HG03575 (cell line): Measurements from ENCODE around the gene ZNF416.

ENCODE experiments used
- ATAC-seq: cut with Tn5 transposase; IDR thresholded peaks from one replicate; pipeline ENCODE4 v1.9.1; 2021; ENCODE audit not compliant: unreplicated experiment, insufficient number of reproducible peaks, low FRiP score; ENCODE audit errors: extremely low read depth

The ZNF416 gene

DNA sequence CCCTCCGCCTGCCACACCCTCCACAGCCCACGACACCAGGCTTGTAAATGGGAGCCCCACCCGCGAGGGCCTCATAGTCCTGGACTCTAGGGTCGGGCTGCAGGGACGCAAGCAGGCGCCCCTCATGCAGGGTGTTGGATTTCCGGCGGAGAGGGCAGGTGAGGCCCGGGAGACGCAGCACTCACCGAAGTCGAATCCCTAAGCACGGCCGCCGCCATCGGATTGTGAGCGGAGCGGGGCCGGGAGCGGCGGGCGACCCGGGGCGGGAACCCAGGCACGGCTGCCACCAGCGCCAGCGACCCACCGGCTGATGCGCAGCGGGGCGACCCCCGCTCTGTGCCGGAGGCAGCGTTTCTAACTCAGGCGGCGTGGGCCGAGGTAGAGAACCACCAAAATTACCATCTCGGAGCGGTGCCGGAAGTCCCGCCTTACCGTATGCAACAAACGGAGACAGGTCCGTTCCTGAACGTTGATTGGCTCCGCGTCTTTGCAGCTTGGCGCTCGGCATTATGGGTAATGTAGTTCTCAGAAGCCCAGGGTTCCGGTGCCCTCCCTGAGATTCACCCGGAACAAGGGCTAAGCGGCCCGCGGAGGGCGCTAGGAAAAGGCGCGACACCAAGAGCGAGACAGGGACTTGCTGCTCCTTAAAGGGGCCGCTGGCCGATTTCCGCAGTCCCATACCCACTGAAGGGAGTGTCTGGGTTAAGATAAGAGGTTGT is at the start of gene ZNF416:
Gene ZNF416, minus strand, starts transcription at position 425 of the 719 bp plus-strand sequence. Its CDS starts 207 bp downstream, at position 218.
- ATAC-seq: peak; percentile 52

DNA sequence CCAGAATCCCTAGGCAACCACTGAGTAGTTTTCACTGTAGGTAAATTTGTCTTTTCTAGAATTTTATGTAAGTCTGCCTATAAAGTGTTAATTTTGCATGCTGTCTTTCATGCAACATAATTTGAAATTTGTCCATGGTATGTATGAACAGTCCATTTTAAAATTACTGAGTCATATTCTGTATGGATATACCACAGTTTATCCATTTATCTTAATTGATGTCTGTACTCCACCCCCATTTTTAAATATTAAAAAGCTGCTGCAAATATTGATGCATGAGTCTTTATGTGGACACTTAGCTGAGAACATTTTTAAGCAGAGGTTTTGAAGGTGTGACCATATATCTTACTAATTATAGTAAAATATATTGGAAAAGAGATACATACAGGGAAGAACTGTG is 44.4 kb upstream of the ZNF416 start:
- no peak for ATAC-seq

DNA sequence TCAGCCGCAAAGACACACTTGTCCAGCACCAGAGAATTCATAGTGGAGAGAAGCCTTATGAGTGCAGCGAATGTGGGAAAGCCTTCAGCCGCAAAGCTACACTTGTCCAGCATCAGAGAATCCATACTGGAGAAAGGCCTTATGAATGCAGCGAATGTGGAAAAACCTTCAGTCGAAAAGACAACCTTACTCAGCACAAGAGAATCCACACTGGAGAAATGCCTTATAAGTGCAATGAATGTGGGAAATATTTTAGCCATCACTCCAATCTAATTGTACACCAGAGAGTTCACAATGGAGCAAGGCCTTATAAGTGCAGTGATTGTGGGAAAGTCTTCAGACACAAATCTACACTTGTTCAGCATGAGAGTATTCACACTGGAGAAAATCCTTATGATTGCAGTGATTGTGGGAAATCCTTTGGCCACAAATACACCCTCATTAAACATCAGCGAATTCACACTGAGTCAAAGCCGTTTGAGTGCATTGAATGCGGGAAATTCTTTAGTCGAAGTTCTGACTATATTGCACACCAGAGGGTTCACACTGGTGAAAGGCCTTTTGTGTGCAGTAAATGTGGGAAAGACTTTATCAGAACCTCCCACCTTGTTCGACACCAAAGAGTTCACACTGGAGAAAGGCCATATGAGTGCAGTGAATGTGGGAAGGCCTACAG is 42.1 kb upstream of the ZNF416 start:
- ATAC-seq: no peak

DNA sequence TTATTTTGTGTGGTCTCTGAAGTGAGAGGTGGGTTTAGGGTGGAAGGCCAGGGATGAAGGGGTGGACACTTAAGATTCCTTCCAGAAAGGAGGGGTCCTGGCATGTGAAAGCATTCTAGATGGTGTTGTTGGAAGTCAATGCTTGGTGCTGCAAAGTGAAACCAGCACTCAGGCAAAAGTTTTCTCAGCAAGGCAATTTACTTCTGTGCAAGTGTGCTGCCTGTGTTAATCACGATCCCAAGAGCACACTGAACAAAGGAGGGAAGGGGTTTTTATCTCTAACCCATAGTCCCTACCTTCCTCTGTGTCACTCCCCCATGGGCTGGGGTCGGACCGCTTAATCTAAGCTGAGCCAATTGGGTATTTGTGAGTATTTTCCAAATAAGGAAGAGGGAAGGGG is 36.6 kb upstream of the ZNF416 start:
- no peak for ATAC-seq

DNA sequence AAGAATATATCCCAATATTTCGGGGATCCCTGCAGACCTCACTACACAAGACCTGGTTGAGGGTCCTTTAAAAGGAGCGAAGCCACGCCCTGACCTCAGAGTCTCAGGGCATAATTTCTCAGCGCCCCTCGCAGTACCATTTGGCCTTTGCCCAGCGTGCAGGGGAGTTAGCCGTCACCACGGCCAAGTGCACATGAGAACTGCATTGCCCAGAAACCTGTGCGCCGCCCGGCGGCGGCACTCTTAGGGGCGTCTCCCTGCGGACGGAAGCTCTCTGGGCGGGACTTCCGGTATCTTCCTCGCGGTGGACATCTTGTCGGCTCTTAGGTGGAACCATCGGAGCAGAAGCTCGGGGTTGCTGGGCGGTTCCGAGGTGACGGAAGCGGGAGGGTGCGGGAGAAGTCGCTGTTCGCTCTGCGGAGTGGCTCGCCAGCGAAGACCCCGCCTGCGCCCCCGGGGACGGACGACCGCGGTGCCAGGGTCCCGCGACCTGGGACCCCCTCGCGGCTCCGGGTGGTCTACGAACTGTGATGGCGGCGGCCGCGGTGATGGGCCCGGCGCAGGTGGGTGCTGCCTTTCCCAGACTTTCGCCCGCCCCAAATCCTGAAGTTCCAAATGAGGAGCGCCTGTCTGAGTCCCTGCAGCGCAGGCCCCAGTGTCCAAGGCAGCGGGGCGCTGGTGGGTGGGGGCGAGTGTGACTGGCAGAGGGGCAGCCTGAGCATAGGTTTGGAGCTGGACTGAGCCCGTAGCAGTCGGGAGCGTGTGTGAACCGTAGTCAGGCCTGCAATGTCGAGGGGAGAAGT is 35.4 kb upstream of the ZNF416 start, which contains the start of gene ZNF134:
Gene ZNF134, plus strand, starts transcription at position 302 of the 803 bp plus-strand sequence. CDS start 5,227 bp downstream, outside the sequence.
- ATAC-seq: no peak

DNA sequence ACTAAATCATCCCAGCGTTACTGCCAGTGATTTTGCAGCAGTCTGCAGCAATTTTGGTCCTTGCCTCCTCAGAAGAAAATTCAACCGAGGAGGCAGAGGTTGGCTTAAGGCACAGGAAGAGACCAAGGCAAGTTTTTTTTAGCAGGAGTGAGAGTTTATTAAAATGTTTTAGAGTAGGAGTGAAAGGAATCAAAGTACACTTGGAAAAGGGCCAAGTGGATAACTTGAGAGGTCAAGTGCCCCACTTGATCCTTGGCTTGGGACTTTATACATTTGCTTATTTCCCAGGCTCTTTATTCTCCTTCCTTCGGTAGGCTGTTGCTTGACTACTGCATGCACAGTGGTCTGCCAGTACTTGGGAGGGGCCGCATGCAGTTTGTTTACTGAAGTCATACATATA is 32.4 kb upstream of the ZNF416 start:
- no peak for ATAC-seq

DNA sequence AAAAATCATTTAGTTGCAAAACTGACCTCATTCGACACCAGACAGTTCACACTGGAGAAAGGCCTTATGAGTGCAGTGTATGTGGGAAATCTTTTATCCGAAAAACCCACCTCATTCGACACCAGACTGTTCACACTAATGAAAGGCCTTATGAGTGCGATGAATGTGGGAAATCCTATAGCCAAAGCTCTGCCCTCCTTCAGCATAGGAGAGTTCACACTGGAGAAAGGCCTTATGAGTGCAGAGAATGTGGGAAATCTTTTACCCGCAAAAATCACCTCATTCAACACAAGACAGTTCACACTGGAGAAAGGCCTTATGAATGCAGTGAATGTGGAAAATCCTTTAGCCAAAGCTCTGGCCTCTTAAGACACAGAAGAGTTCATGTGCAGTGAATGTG is 28.2 kb upstream of the ZNF416 start:
- ATAC-seq: no peak

DNA sequence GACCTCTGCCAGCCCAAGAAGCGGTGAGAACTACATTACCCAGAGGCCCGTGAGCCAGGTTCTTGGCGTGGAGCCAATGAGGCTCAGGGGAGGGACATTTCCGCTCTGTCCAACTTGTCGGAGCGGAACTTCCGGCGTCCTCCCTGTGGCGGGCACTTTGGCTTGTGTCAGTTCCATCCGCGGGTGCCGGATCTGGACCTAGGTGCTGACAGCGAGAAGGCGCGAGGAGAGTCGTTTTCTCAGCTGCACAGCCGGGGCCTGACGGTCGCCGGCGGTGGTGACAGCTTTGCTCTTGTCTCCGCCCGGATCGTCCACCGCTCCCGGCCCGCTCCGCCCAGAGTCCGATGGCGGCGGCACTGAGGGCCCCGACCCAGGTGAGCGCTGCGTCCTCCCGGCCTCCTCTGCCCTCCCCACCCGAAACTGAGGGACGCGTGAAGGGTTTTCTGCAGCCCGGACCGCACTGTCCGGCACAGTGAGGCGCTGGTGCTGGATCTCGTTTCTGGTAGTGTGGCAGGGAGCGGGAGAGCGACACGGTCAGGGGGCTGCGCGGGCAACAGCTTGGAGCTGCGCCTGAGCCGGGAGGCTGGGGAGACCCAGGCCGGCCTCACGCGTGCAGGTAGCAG is 21.2 kb upstream of the ZNF416 start, which contains the start of gene ZNF530:
Gene ZNF530, plus strand, starts transcription at position 125 of the 623 bp plus-strand sequence. CDS start 4,461 bp downstream, outside the sequence.
- ATAC-seq: no peak

DNA sequence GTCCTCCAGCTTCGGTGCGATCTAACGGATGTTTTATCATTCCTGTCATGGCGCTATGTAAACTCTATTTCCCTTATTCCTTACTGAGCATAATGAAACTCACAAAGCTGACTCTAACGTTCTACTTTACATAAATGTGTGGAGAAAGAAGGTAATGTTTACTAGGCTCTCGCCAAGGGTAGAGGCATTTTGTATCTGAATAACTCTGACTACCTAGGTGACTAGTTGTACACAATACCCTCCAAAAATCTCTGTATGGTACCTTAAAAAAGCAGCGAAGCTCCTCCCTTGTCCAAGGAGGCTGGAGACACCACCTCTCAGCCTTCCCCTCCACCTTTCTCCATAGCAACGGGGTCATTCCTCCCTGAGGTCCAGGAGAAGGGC is 20.7 kb upstream of the ZNF416 start:
- no peak for ATAC-seq

DNA sequence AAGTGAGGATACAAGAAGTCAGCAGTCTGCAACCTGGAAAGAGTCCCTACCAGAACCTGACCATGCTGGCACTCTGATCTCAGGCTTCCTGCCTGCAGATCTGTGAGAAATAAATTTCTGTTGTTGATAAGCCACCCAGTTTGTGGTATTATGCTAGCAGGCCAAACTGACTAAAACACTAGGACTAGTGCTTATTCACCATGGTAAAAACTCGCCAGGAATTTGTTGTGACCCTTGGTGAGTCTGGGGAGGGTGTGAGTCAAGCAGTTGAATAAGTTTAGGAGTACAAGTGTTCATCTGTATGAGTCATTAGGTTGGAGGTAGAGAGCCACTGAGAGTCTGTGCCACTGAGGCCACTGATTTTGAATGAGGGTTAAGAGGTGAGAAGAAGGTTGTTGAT is 8.8 kb upstream of the ZNF416 start:
- no peak for ATAC-seq

DNA sequence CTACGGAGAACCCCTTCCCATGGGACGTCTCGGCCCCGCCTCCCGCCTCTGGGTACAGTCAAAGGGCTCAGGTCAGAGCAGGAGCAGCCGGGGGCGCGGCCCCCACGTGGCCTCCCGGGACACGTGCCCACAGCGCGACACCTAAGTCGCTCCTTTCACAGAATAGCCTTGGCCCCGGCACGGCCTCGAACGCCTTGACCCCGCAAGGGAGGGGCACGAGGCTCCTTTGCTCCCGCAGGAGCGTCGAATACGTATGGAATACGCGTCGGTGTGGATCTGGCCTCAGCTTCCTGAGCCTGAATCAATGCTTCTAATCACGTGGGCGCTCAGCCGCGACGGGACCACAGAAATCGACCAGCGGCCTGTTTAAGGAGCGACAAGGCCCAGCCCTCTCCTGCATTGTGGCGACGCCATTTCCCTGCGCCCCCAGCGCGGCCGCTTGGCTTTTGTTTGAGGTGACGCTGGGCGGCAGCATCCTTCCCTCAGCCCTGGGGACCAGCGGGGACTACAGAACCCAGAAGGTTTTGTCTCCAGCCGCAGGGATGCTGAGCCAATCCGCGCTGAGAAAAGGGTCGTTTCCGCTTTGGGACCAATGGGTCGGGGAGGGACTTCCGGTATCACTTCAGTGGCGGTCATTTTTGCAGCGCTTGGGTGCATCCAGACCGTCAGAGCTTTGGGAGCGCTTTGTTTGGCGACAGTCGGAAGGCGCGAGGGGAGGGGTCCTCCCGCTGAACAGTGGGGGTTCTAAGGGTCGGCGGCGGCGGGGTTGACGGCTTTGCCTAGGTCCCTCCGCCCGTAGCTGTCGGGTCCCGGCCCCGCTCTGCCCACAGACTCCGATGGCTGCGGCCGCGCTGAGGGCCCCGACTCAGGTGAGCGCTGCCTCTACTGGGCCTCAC is 5.1 kb upstream of the ZNF416 start, which contains the start of gene ZIK1:
Gene ZIK1, plus strand, starts transcription at position 625 of the 896 bp plus-strand sequence. Its CDS starts 212 bp downstream, at position 837.
- ATAC-seq: no peak

DNA sequence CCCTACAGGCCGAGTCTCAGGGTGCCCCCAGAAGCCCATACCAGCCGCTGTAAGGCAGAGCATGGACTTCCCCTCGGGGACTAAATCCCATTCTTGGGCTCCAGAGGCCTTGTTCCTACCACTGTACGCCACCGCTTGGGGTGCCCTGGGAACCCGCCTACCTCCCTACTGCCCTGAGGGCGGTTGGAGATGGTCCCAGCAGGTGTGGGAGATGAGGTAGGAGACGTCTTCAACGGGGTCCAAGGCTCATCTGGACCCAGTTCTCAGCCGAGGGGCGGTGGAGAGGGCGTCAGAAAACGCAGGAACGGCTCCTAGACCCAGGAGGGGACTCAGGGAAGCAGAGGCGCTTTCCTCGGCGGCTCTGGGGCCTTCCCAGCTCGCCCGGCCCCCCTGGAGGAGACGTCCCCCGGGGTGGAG is 4.4 kb upstream of the ZNF416 start:
- ATAC-seq: no peak

DNA sequence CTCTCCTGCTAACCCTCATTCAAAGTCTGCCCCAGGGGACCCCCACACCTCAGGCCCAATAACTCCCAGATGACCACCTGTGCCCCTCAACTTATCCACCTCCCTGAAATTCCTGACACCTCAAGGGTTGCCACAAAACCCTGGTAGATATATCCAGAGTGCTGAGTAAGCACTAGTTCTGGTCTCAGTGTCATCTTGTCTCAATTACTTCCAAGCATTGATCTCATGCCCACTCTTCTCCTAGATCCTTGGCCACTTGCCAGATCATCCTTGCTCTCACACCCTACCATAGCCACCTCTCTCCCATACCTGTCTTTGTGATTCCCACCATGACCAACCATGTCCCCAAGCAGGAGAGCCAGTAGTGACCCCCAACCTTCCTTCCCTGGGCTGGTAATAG is 2.0 kb downstream of the ZNF416 start:
- ATAC-seq: no peak

DNA sequence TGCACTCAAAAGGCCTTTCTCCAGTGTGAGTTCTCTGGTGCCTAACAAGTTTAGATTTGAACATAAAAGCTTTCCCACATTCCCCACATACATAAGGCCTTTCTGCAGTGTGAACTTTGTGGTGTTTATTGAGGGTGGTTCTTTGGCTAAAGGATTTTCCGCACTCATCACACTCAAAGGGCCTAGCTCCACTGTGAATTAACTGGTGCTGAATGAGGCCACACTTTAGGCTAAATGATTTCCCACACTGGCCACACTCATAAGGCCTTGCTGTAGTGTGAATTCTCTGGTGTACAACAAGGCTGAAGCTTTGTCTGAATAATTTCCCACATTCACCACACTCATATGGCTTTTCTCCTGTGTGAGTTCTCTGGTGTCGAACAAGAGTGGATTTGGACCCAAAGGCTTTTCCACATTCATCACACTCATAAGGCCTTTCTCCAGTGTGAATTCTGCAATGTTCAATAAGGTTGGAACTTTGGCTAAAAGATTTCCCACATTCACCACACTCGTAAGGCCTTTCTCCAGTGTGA is 6.2 kb downstream of the ZNF416 start:
- no peak for ATAC-seq

DNA sequence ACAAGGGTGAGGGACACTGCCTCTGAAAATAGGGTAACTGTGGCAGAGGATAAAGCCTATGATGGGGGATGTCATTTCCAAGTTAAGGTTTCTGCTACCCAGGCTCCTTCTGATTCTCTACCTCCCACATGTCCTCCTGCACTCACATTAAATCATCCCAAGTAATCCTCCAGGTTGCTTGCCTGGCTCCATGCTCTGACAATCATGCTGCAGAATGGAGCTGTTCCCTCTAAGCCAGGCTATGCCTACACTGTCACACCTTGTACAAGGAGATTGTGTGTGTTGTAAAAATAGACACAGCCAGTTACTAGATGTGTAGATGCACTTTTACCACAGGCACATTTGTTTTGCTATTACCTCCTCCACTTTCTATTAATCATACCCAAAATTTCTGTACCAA is 8.0 kb downstream of the ZNF416 start:
- ATAC-seq: no peak

DNA sequence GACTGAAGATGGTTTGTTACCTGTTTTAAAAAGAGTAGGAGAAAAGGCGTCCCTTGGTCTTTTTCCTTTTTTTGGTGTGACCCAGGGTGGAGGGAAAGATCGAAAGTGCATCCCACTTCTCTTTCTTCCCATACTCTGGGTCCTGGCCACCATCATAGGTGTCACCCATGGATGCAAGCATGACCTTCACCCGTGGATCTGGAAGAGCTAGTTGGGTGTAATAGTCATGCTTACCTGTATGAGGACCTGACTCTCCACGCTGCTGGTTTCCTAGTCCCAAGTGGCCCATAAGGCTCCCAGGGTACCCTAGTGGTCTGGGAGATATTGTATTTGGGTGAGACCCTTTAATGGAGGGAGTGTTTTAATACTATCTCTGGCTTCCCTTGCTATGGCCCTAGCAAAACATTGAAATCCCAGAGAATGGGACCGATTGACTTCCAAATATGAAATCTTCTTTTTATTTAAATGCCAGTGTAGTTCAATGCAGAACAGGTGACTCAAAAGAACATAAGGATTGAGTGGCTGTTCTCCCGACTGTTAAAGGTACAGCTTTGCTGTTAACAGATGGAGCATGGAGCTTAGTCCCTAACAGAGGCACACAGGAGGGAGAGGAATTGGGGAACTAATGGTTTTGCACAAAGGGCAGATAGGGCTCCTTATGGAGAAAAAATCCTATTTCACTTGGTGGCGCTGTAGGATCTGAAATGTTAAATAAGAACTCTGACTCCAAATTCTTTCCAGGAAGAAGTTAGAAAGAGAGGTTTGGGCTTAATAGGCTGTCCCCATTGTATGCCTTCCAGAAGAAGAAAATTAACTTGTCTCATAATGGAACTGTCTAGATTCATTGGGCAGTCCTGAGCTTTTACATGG is 12.1 kb downstream of the ZNF416 start:
- ATAC-seq: no peak

DNA sequence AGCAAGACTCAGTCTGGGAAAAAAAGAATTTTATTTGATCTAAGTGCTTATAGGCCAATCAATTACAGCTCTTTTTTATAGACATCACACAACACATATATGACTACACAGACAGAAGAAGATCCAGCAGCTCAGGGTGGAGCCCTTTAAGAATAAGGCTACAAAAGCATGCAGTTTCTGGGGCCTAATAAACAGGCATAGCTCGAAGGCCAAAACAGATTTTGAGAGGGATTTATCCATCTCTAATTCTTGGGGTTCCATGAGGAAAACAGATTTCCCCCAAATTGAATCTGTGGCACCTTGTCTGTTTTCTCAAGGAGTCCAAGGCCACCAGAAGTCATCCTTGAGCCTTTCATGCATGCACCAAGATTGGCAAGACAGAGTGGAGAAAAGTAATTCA is 15.2 kb downstream of the ZNF416 start:
- ATAC-seq: no peak
